ENCODE data around the gene PTCH1. TPM values are rescaled to one million over a fixed set of nuclear protein-coding genes. Genes with fewer than 3 reads are reported as not detected.

Gene PTCH1
- total RNA-seq, 1 experiment from 2014 or later, result 7.6 TPM

DNA sequence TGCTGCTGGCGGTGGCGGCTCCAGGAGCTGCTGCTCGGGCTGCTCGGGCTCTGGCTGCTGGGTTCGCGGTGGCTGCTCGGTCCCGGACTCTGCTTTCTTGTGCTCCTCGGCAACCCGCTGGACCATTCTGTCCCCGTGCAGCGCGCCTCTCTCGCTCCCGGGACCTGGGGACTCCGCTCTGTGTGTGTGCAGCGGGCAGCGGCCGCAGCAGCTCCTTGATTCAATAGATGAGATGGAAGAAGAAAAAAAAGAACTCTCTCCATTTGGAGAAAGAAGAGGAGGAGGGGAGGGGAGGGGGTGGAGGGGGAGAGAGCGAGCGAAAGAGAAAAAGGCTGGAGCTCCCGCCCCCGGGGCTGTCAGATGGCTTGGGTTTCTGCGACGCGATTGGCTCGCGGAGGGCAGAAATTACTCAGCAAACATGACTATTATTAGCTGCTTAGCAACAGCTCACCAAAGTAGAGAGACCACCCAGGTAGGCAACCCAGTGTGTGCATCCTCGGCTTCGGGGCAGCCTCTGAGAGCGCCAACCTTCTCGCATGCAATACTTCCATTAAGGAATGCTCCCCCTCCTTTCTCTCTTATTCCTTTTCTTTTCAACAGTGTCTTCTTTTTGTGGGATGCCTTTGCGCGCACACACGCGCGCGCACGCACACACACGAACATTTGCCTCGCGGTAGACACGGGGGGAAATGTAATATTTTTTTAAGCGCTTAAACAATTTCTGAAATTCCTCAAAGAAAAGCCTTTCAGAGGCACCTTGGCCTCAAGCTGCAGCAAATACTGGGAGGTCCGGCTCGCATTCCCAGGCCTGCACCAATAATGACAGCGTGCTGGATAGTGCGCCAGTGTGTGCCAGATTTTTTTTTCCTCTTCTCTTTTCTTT lies 7.6 kb downstream of the PTCH1 start:
- peaks cover 9% of the 10 kb centered on the region for H3K4me1 Mint-ChIP-seq (ENCODE audit: low read depth, unreplicated experiment)
- no peaks in the 10 kb centered on the region for H3K27me3 Mint-ChIP-seq (ENCODE audit: unreplicated experiment)
- TF ChIP-seq, protein P1, sequence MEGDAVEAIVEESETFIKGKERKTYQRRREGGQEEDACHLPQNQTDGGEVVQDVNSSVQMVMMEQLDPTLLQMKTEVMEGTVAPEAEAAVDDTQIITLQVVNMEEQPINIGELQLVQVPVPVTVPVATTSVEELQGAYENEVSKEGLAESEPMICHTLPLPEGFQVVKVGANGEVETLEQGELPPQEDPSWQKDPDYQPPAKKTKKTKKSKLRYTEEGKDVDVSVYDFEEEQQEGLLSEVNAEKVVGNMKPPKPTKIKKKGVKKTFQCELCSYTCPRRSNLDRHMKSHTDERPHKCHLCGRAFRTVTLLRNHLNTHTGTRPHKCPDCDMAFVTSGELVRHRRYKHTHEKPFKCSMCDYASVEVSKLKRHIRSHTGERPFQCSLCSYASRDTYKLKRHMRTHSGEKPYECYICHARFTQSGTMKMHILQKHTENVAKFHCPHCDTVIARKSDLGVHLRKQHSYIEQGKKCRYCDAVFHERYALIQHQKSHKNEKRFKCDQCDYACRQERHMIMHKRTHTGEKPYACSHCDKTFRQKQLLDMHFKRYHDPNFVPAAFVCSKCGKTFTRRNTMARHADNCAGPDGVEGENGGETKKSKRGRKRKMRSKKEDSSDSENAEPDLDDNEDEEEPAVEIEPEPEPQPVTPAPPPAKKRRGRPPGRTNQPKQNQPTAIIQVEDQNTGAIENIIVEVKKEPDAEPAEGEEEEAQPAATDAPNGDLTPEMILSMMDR (IDR thresholded peaks at IDR 0.05; ENCODE audit: unreplicated experiment), result no peak
- no peaks in the 10 kb centered on the region for H3K9me3 Mint-ChIP-seq (ENCODE audit: low read depth, unreplicated experiment)
- BruUV-seq (replicated peaks), result no TSS peak
- intact Hi-C loops (cut with micrococcal nuclease; ENCODE audit: unreplicated experiment), result no loop called here
- H3K36me3 Mint-ChIP-seq (ENCODE audit: insufficient read depth, unreplicated experiment), result peaks cover 64% of the 10 kb centered on the region
- CTCF ChIA-PET, result interaction anchor here (0.5 to 0.8 kb wide), 3 partner anchors 40 to 364 kb away, joined by 3 read pairs; no protein-coding TSS in a partner anchor
- H3K27ac Mint-ChIP-seq (ENCODE audit: unreplicated experiment), result peak overlapping the region; percentile 68
- DNase-seq, result peak; percentile 64
- peak overlapping the region; percentile 88 for H3K4me3 Mint-ChIP-seq (ENCODE audit: low read depth, unreplicated experiment)

DNA sequence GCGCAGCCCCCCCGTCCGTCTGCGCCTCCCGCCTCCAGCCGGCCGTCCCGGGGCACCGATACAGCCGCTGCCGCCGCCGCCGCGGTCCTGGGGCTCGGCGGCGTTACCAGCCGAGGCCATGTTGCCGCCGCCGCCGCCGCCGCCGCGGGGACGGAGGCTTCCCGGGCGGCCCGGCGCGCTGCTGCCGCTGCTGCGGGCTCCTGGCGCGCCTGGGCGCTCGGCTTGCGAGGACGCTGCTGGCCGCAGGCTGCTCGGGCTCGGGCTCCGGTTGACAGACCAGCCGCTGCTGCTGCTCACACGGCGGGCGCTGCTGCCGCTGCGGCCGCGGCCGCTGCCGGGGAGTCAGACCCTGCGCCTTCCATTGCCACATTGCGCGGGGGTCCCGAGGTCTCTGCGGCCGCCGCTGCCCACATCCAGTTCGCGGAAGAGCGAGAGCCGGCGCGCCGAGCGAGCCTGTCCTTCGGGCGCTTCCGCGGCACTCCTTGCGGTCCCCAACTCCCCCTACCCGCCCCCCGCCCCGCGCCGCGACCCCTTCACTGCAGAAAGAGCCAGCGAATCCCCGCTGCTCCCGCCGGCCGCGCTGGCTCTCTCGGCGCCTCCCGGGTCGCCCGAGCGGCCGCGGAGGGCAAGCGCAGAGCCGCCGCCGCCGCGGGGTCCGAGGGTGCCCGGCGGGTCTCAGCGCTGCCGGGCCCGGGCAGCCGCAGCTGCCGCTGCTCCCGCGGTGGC lies 8.4 kb downstream of the PTCH1 start:
- no TSS peak for BruUV-seq (replicated peaks)
- Mint-ChIP-seq H3K27me3 (ENCODE audit: unreplicated experiment) (no peaks in the 10 kb centered on the region), H3K27ac (ENCODE audit: unreplicated experiment) (peak overlapping the region; percentile 13), H3K4me1 (ENCODE audit: low read depth, unreplicated experiment) (peaks cover 9% of the 10 kb centered on the region), H3K36me3 (ENCODE audit: insufficient read depth, unreplicated experiment) (peaks cover 64% of the 10 kb centered on the region), H3K4me3 (ENCODE audit: low read depth, unreplicated experiment) (peak overlapping the region; percentile 88), H3K9me3 (ENCODE audit: low read depth, unreplicated experiment) (no peaks in the 10 kb centered on the region)
- TF ChIP-seq, protein P1 (IDR thresholded peaks at IDR 0.05; ENCODE audit: unreplicated experiment), result no peak
- intact Hi-C loops (cut with micrococcal nuclease; ENCODE audit: unreplicated experiment), result no loop called here
- CTCF ChIA-PET, result interaction anchor here (0.5 to 0.6 kb wide), 2 partner anchors 39 to 365 kb away, joined by 3 read pairs; no protein-coding TSS in a partner anchor
- DNase-seq, result no peak

DNA sequence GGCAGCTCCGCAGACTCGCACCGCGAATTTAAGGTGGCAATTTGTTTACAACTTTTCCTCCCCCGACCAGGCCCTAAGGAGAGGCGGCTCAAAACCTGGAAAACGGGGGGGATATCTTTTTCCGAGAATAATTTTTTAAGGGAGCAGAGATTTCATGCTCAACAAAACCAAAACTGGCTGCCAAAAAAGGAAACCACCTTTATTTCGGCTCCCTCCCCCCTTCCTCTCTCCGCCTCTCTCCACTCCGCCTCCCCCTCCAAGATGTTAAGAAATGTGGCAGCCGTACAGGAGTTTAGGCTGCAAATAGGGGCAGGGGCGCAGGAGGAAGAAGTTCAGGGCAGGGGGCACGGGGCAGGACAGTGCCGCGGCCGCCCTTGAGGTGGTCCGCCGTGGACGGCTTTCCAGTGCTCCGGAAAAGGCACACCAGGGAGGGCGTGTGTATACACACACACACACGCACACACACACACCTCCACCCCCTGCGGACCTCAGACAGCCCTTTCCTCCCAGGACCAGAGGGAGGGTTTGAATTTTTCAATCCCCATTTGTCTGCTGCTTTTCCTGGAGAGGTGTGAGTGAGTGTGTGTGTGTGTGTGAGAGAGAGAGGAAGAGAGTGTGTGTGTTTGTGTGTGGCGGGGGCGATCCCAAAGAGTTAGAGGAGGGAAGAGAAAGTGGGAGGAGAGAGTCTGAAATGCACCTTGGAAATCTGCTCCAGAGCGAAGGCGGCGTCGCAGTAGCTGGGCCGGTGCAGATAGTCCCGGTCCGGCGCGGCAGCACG lies 9.1 kb downstream of the PTCH1 start:
- Mint-ChIP-seq H3K36me3 (ENCODE audit: insufficient read depth, unreplicated experiment) (peaks cover 64% of the 10 kb centered on the region), H3K27ac (ENCODE audit: unreplicated experiment) (peak overlapping the region; percentile 13), H3K27me3 (ENCODE audit: unreplicated experiment) (no peaks in the 10 kb centered on the region), H3K4me1 (ENCODE audit: low read depth, unreplicated experiment) (peaks cover 2% of the 10 kb centered on the region), H3K4me3 (ENCODE audit: low read depth, unreplicated experiment) (peak overlapping the region; percentile 88), H3K9me3 (ENCODE audit: low read depth, unreplicated experiment) (no peaks in the 10 kb centered on the region)
- CTCF ChIA-PET, result no interaction called here
- TF ChIP-seq, protein P1 (IDR thresholded peaks at IDR 0.05; ENCODE audit: unreplicated experiment), result no peak
- intact Hi-C loops (cut with micrococcal nuclease; ENCODE audit: unreplicated experiment), result no loop called here
- peak; percentile 49 for DNase-seq
- BruUV-seq (replicated peaks), result no TSS peak
